Prostate gland (tissue), 2 donors: ENCODE measurements around the gene GPR84. TPM values are rescaled to one million over a fixed set of nuclear protein-coding genes. Genes with fewer than 3 reads are reported as not detected.

Experiments used
- DNase-seq: peaks from one replicate; pipeline ENCODE4 v3.0.0-alpha.2; 2019; ENCODE audit warnings: low spot score
- H3K27ac ChIP-seq, 2 donors: fragments of 200-600 bp; sonication (generic); 2 replicates each; pipeline ENCODE4 v1.5.1; 2017 to 2019
- H3K27me3 ChIP-seq: fragments of 200-600 bp; sonication (generic); replicated peaks from 2 replicates; pipeline ENCODE4 v1.5.1; 2019; ENCODE audit not compliant: insufficient read depth
- H3K36me3 ChIP-seq, 2 donors: fragments of 200-600 bp; sonication (generic); 1 replicate in 1 of 2; 2 replicates in 1 of 2; pipeline versions ENCODE4 v1.5.1 to v1.8.1; 2017 to 2019
- H3K4me1 ChIP-seq: fragments of 200-600 bp; sonication (generic); replicated peaks from 2 replicates; pipeline ENCODE4 v1.5.1; 2019
- H3K4me3 ChIP-seq, 2 donors: fragments of 200-600 bp; sonication (generic); 2 replicates each; pipeline ENCODE4 v1.5.1; 2017 to 2019
- H3K9me3 ChIP-seq: fragments of 200-600 bp; sonication (generic); 2 replicates; pipeline ENCODE4 v1.5.1; 2017
- CTCF ChIP-seq, 4 experiments: fragments of 200-600 bp in 2 of 4; fragments of 450-650 bp in 2 of 4; sonication (generic) in 2 of 4; IDR thresholded peaks; 1 replicate in 3 of 4; 2 replicates in 1 of 4; pipeline ENCODE4 v1.5.1; 2016 to 2019; ENCODE audit warnings: antibody characterized with exemption in 4 of 4, mild to moderate bottlenecking in 2 of 4, moderate library complexity in 2 of 4
- POLR2A ChIP-seq: fragments of 450-650 bp; IDR thresholded peaks from one replicate; pipeline ENCODE4 v1.6.1; 2016; ENCODE audit warnings: antibody characterized with exemption, mild to moderate bottlenecking
- POLR2AphosphoS5 ChIP-seq: sonication (generic); formaldehyde crosslinking; IDR thresholded peaks from one replicate; pipeline ENCODE4 v1.6.1; 2017; ENCODE audit warnings: antibody characterized with exemption
- WGBS: methylation state at CpG from one replicate; pipeline ENCODE4 v1.1.5; 2018; 5-methylcytosine and 5-hydroxymethylcytosine counted together
- intact Hi-C: fragments of 100-400 bp; cut with DNase I; formaldehyde crosslinking; loops from one replicate; pipeline ENCODE4 v1.14.2; 2022
- total RNA-seq, 2 donors: library from RNA; depleted of rRNA; stranded (reverse); fragments of >200 nt; gene quantifications; one replicate each; pipeline ENCODE4 v1.1.0, GENCODE V29; 2016

GPR84 gene
- total RNA-seq, 2 donors from 2014 or later = 0.97 TPM; not detected in 1

- peak; percentile 70 for DNase-seq
- WGBS = 67% methylated on average over 16 of the region's 16 CpGs
- intact Hi-C loops = loop anchor here (5.0 kb wide), 1 partner anchor 34 kb away; the partner anchor contains the start of gene COPZ1
- TF ChIP-seq POLR2A (no peak), CTCF (IDR thresholded peaks at IDR 0.05) (peak; percentile 66 to 90 (median 78)), POLR2AphosphoS5 (peak; percentile 50)
- H3K4me3 ChIP-seq = no peak overlapping the region
- no peaks in the 10 kb centered on the region for H3K36me3 ChIP-seq
- H3K27ac ChIP-seq = no peak overlapping the region
- no peaks in the 10 kb centered on the region for H3K4me1 ChIP-seq
- no peaks in the 10 kb centered on the region for H3K27me3 ChIP-seq
- no peaks in the 10 kb centered on the region for H3K9me3 ChIP-seq
Measured at GRCh38 chr12:54360717-54361456, 3.4 kb downstream of the GPR84 start.

DNA sequence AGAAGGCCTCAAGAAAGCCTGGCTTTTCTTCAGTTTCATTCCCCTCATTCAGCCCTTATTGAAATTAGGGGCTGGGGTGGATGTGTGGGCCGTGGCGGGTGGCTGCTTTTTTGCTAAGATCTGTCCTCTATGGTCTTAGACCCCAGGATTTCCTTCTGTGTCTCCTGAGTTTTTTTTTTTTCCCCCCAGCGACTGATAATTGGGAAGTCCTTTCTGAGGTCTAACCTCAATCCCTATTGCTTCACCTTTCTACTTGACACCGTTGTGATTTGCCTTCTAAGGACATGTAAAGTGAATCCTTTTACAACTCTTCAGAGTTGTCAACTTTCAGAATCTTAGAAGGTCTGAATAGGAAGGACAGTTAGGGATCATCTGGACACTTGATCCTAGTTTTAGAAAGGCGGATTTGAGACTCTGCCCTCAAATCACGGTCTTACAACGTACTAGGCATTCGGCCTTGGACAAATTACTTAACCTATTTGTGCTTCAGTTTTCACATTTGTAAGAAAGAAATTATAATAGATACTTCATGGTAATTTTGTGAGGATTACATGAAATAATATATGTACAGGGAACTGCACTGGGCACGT is 4.4 kb downstream of the GPR84 start:
- Histone ChIP-seq H3K4me3 (peak overlapping the region; percentile 40 to 53), H3K27me3 (no peaks in the 10 kb centered on the region), H3K27ac (peak overlapping the region; percentile 78 to 88), H3K9me3 (no peaks in the 10 kb centered on the region), H3K36me3 (no peaks in the 10 kb centered on the region), H3K4me1 (no peaks in the 10 kb centered on the region)
- intact Hi-C loops = loop anchor here (5.0 kb wide), 2 partner anchors 33 to 78 kb away; partner anchors contain the start of genes CBX5, COPZ1 and HNRNPA1
- no peak for DNase-seq
- WGBS = 56% methylated on average over 9 of the region's 9 CpGs
- TF ChIP-seq POLR2AphosphoS5 = no peak

DNA sequence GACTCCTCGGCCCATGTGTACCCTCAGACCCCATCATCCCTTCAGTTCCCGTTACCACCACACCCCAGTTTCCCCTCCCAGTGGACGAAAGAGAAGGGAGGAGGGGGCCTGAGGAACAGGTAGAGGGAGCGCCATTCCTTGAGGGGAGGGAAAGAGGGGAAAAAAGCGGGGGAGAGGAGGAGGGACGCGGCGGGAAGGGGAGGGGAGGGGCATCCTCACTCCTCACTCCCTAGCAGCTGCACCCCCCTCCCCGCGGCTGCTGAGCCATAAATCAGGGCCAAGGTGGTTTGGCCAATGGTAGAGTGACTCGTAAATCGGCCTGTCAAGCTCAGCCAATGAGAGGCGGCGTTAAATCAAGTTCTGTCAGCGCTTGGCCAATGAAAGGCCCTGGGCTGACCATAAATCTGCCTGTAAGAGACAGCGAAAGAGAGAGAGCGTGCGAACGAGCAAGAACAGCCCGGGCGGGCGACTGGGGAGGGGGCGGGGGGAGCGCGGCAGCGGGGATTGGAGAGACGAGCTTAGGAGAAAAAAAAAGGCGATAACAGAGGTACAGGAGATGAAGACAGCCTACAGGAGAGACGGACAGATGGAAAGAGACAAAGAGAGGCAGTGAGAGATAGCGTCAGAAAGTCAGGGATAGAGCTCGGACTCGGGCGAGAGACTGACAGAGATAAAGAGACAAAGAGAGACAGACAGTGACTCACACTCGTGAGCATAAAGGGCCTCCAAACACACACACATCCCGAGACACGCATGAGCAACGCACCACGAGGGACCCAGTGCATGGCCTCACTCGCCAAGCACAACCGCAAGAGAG is 5.1 kb downstream of the GPR84 start:
- H3K27me3 ChIP-seq = no peaks in the 10 kb centered on the region
- H3K36me3 ChIP-seq = no peaks in the 10 kb centered on the region
- intact Hi-C loops = loop anchor here (5.0 kb wide), 1 partner anchor 77 kb away; the partner anchor contains the start of genes CBX5 and HNRNPA1
- peak; percentile 96 for DNase-seq
- peak overlapping the region; percentile 78 to 88 for H3K27ac ChIP-seq
- no peaks in the 10 kb centered on the region for H3K9me3 ChIP-seq
- peak overlapping the region; percentile 40 to 53 for H3K4me3 ChIP-seq
- 2% methylated on average over 40 of the region's 40 CpGs for WGBS
- TF ChIP-seq POLR2A (peak; percentile 32), CTCF (IDR thresholded peaks at IDR 0.05) (peak in 2 of 4 experiments; percentile 3 to 9), POLR2AphosphoS5 (peak; percentile 94)
- H3K4me1 ChIP-seq = no peaks in the 10 kb centered on the region

- no peak for DNase-seq
- Histone ChIP-seq H3K4me1 (no peaks in the 10 kb centered on the region), H3K27me3 (no peaks in the 10 kb centered on the region), H3K27ac (peak overlapping the region; percentile 78 to 88), H3K4me3 (peak overlapping the region; percentile 40 to 53), H3K36me3 (no peaks in the 10 kb centered on the region), H3K9me3 (no peaks in the 10 kb centered on the region)
- no peak for TF ChIP-seq POLR2A
- TF ChIP-seq POLR2AphosphoS5 = no peak
- TF ChIP-seq CTCF (IDR thresholded peaks at IDR 0.05) = no peak
- 10% methylated on average over 15 of the region's 15 CpGs for WGBS
- intact Hi-C loops = loop anchor here (5.0 kb wide), 1 partner anchor 76 kb away; the partner anchor contains the start of genes CBX5 and HNRNPA1
Measured at GRCh38 chr12:54358191-54358944, 5.9 kb downstream of the GPR84 start.
